ENCODE data around the gene DGKI.
"Not testable (repeated sequence)": the region's sequence is repeated elsewhere in the genome, so short reads cannot be mapped to it uniquely, and the experiment has no call there.

The DGKI gene

GRCh38 chr7:137834552-137834951 lies 12.2 kb downstream of the DGKI start:
- no peak for DNase-seq

- not testable (repeated sequence) for DNase-seq
Measured at GRCh38 chr7:137832990-137833389, 13.8 kb downstream of the DGKI start.

- DNase-seq = no peak
Measured at GRCh38 chr7:137832382-137832781, 14.4 kb downstream of the DGKI start.

GRCh38 chr7:137831555-137831954 lies 15.2 kb downstream of the DGKI start:
- not testable (repeated sequence) for DNase-seq

- no peak for DNase-seq
Measured at GRCh38 chr7:137829337-137829992, 17.3 kb downstream of the DGKI start.

- DNase-seq = no peak
Measured at GRCh38 chr7:137828456-137828855, 18.3 kb downstream of the DGKI start.

GRCh38 chr7:137825489-137825888 lies 21.3 kb downstream of the DGKI start:
- no peak for DNase-seq

GRCh38 chr7:137820677-137821420 lies 25.9 kb downstream of the DGKI start:
- DNase-seq = no peak

GRCh38 chr7:137820156-137820555 lies 26.6 kb downstream of the DGKI start:
- no peak for DNase-seq

- no peak for DNase-seq
Measured at GRCh38 chr7:137818036-137818435, 28.7 kb downstream of the DGKI start.

GRCh38 chr7:137816696-137817320 lies 30.0 kb downstream of the DGKI start:
- DNase-seq = no peak

- no peak for DNase-seq
Measured at GRCh38 chr7:137813541-137813940, 33.2 kb downstream of the DGKI start.

- no peak for DNase-seq
Measured at GRCh38 chr7:137810248-137810647, 36.5 kb downstream of the DGKI start.

GRCh38 chr7:137804836-137805235 lies 41.9 kb downstream of the DGKI start:
- DNase-seq = no peak

GRCh38 chr7:137801491-137801890 lies 45.3 kb downstream of the DGKI start:
- no peak for DNase-seq

- DNase-seq = no peak
Measured at GRCh38 chr7:137801003-137801402, 45.8 kb downstream of the DGKI start.

GRCh38 chr7:137798073-137798763 lies 48.6 kb downstream of the DGKI start:
- no peak for DNase-seq

- DNase-seq = no peak
Measured at GRCh38 chr7:137795211-137795610, 51.6 kb downstream of the DGKI start.

GRCh38 chr7:137791930-137792329 lies 54.8 kb downstream of the DGKI start:
- no peak for DNase-seq

- DNase-seq = no peak
Measured at GRCh38 chr7:137790828-137791227, 55.9 kb downstream of the DGKI start.

GRCh38 chr7:137789215-137789882 lies 57.4 kb downstream of the DGKI start:
- no peak for DNase-seq

- DNase-seq = no peak
Measured at GRCh38 chr7:137787301-137787976, 59.3 kb downstream of the DGKI start.

Measured in stimulated activated CD4-positive, alpha-beta T cell treated with anti-CD3 and anti-CD28 coated beads, Interleukin-1b, Interleukin-23, amount 100 ng/mL, for 48 hours (primary cell).